Body of pancreas (tissue), 4 donors: ENCODE data around the gene PPME1.

Experiments used
- POLR2A ChIP-seq, 3 donors: fragments of 450-650 bp; IDR thresholded peaks; one replicate each; pipeline ENCODE4 v1.6.1; 2016; ENCODE audit warnings: antibody characterized with exemption in 3 of 3, mild to moderate bottlenecking in 2 of 3
- TF ChIP-seq, protein P1 (sequence below), 7 experiments: fragments of 450-650 bp in 4 of 7; fragments of 200-600 bp in 3 of 7; sonication (generic) in 3 of 7; IDR thresholded peaks; one replicate each; pipeline ENCODE4 v1.5.1; 2016 to 2019; ENCODE audit warnings: antibody characterized with exemption in 7 of 7

DNA sequence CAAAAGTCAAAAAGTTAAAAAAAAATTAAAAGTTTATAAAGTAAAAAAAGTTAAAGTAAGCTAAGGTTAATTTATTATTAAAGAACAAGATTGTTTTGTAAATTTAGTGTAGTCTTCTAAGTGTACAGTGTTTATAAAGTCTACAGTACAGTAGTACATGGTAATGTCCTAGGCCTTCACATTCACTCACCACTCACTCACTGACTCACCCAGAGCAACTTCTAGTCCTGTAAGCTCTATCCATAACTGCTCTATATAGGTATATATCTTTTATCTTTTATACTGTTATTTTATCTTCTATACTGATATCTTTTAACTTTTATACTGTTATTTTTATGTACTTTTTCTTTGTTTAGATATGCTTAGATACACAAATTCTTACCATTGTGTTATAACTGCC, 11.4 kb upstream of the PPME1 start:
- TF ChIP-seq, protein P1, sequence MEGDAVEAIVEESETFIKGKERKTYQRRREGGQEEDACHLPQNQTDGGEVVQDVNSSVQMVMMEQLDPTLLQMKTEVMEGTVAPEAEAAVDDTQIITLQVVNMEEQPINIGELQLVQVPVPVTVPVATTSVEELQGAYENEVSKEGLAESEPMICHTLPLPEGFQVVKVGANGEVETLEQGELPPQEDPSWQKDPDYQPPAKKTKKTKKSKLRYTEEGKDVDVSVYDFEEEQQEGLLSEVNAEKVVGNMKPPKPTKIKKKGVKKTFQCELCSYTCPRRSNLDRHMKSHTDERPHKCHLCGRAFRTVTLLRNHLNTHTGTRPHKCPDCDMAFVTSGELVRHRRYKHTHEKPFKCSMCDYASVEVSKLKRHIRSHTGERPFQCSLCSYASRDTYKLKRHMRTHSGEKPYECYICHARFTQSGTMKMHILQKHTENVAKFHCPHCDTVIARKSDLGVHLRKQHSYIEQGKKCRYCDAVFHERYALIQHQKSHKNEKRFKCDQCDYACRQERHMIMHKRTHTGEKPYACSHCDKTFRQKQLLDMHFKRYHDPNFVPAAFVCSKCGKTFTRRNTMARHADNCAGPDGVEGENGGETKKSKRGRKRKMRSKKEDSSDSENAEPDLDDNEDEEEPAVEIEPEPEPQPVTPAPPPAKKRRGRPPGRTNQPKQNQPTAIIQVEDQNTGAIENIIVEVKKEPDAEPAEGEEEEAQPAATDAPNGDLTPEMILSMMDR (IDR thresholded peaks at IDR 0.05), result no peak
- TF ChIP-seq POLR2A (IDR thresholded peaks at IDR 0.05), result no peak
